Activated T-helper 2 cell treated with anti-CD3 and anti-CD28 coated beads, Interferon-gamma antibody, Interleukin-2, Interleukin-4, amounts not matched to agents 10 μg/mL and 5 μg/mL and 100 μg/mL, durations not matched to agents 14 hours and 24 hours and 36 hours (primary cell): ENCODE measurements around the gene SPRING1. TPM values are rescaled to one million over a fixed set of nuclear protein-coding genes. Genes with fewer than 3 reads are reported as not detected.

Source experiments
- DNase-seq: peaks from one replicate; pipeline ENCODE4 v3.0.0; 2021; ENCODE audit warnings: low spot score
- H3K27ac Mint-ChIP-seq: one replicate; pipeline ENCODE4 v1.8.0; 2021; ENCODE audit warnings: mixed read lengths
- H3K27me3 Mint-ChIP-seq: one replicate; pipeline ENCODE4 v1.8.0; 2021; ENCODE audit warnings: low read depth, mixed read lengths
- H3K36me3 Mint-ChIP-seq: one replicate; pipeline ENCODE4 v1.8.0; 2021; ENCODE audit warnings: low read depth, mixed read lengths
- H3K4me1 Mint-ChIP-seq: one replicate; pipeline ENCODE4 v1.8.0; 2021; ENCODE audit warnings: low read depth, mixed read lengths
- H3K4me3 Mint-ChIP-seq: one replicate; pipeline ENCODE4 v1.8.0; 2021; ENCODE audit warnings: low read depth, mild to moderate bottlenecking, moderate library complexity, mixed read lengths
- H3K9me3 Mint-ChIP-seq: one replicate; pipeline ENCODE4 v1.8.0; 2021; ENCODE audit warnings: mixed read lengths
- intact Hi-C: fragments of 100-400 bp; cut with micrococcal nuclease; formaldehyde crosslinking; loops from one replicate; pipeline ENCODE4 v1.15.1; 2023
- total RNA-seq: library from RNA; stranded (reverse); gene quantifications from 2 replicates; pipeline ENCODE4 v1.2.3, GENCODE V29; 2022

SPRING1 gene
- total RNA-seq, 1 donor from 2014 or later = 32.4 TPM

DNA sequence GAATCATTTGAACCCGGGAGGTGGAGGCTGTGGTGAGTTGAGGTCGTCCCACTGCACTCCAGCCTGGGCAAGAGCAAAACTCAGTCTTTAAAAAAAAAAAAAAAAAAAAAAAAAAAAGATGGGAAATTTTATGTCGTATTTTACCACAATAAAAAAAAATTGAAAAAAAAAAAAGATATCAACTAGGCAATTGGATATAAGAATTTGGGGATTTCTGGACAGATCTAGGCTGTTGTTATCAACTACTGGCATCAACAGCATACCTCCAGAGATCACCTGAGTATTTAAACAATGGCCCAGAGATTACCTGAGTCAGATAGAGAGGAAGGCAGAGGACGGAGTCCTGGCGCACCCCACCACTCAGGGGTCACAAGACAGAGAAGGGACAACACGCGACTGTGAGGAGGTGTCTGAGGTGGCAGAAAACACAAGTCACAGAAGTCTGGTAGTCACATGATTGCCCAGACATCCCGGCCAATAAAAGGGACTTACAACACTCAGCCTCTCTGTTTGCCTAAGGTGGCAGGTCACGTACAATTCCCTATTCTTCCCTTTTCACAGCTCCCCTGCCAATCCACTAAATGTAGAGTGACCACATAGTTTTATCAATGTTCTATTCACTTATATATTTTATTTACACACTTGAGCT lies 1.8 kb downstream of the SPRING1 start:
- DNase-seq = no peak
- H3K4me3 Mint-ChIP-seq = peak overlapping the region; percentile 87
- intact Hi-C loops = loop anchor here (10.0 kb wide), 1 partner anchor 399 kb away; no protein-coding TSS in a partner anchor
- H3K27me3 Mint-ChIP-seq = no peaks in the 10 kb centered on the region
- H3K27ac Mint-ChIP-seq = no peak overlapping the region
- H3K4me1 Mint-ChIP-seq = peaks cover 18% of the 10 kb centered on the region
- H3K9me3 Mint-ChIP-seq = no peaks in the 10 kb centered on the region
- peaks cover 18% of the 10 kb centered on the region for H3K36me3 Mint-ChIP-seq

DNA sequence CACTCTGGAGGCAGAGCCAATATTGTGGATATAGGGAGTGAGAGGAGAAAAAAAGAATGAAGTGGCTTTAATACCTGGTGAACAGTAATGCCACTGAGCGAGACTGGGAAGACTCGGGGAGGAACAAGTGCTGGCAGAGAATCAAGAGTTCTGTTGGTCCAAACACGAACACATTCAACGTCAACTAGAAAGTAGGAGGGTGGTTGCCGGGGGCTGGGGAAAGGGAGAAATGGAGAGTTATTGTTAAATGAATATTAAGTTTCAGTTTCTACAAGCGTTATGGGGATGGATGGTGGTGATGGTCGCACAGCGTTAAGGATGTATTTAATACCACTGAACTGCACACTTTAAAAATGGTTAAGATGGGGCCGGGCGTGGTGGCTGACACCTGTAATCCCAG lies 2.8 kb downstream of the SPRING1 start:
- H3K4me3 Mint-ChIP-seq = peak overlapping the region; percentile 40
- intact Hi-C loops = loop anchor here (10.0 kb wide), 1 partner anchor 400 kb away; no protein-coding TSS in a partner anchor
- no peak for DNase-seq

DNA sequence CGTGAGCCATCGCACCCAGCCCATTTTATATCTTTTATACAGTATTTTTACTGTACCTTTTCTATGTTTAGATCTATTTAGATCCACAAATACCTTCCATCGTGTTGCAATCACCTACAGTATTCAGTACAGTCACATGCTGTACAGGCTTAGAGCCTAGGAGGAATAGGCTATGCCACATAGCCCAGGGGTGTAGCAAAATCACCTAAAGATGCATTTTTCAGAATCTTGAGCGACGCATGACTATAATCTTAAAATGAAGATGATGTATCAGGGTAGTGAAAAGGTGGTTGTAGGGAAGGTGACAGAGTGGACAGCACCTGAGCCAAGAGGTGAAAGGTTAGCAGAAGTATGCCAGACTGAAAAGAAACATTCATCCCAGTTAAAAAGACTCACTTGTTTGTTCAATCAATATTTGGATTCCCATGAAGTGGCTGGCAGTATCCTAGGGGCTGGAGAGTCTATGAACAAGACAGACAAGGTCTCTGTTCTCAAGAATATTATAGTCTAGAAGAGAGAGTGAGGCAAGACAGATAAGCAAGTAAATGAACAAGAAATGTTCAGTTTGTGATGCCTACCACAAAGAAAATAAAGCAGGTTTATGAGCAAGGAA lies 3.6 kb downstream of the SPRING1 start:
- Mint-ChIP-seq H3K9me3 (no peaks in the 10 kb centered on the region), H3K4me3 (peak overlapping the region; percentile 40)

More for the DNA sequence above, 2.8 kb downstream of the SPRING1 start:
- Mint-ChIP-seq H3K4me1 (peaks cover 18% of the 10 kb centered on the region), H3K27ac (no peak overlapping the region), H3K36me3 (peaks cover 18% of the 10 kb centered on the region), H3K9me3 (no peaks in the 10 kb centered on the region), H3K27me3 (no peaks in the 10 kb centered on the region)

DNA sequence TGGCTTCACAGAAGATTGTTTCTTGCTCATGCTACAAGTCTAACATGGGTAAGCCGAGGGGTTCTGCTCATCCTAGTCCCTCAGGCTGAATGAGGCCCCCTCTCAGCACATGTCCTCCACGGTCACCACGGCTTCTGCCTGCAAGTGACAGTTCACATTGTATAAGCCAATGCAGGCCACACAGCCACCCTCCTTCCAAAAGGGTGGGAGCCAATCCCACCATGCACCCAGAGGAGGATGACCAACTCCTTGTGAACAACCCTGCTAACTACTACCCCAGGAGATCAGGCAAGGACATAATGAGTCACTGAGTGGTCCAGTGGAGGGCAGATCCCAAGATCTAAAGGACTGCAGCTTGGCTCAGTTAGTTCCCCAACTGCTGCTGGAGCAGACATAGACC lies 6.1 kb downstream of the SPRING1 start:
- intact Hi-C loops = loop anchor here (10.0 kb wide), 1 partner anchor 403 kb away; no protein-coding TSS in a partner anchor
- H3K9me3 Mint-ChIP-seq = no peaks in the 10 kb centered on the region
- H3K36me3 Mint-ChIP-seq = peaks cover 25% of the 10 kb centered on the region
- H3K27me3 Mint-ChIP-seq = no peaks in the 10 kb centered on the region
- H3K27ac Mint-ChIP-seq = no peak overlapping the region
- peaks cover 15% of the 10 kb centered on the region for H3K4me1 Mint-ChIP-seq
- no peak for DNase-seq
- H3K4me3 Mint-ChIP-seq = no peak overlapping the region

More for the DNA sequence above, 3.6 kb downstream of the SPRING1 start:
- Mint-ChIP-seq H3K36me3 (peaks cover 22% of the 10 kb centered on the region), H3K4me1 (peaks cover 18% of the 10 kb centered on the region), H3K27ac (no peak overlapping the region), H3K27me3 (no peaks in the 10 kb centered on the region)
- intact Hi-C loops = loop anchor here (10.0 kb wide), 1 partner anchor 401 kb away; no protein-coding TSS in a partner anchor
- no peak for DNase-seq

DNA sequence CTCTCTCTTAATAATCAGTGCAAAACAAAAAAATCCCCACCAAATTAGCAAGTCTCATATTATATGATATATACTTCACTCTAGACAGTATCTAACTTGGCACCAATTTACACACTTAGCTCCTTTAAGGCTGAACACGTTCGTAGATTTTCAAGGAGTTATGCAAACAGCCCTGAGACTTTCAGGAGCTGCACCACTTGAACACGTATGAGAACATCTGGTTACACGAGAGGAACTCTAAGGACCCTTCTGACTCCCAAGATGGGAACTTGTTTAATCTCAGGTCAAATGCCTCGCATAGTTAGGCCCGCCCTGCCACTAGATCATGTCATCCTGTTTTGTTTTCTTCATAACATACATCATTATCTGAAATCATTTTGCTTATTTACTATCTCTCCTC lies 10.0 kb downstream of the SPRING1 start:
- no peaks in the 10 kb centered on the region for H3K9me3 Mint-ChIP-seq
- H3K4me1 Mint-ChIP-seq = no peaks in the 10 kb centered on the region
- no peak overlapping the region for H3K27ac Mint-ChIP-seq

DNA sequence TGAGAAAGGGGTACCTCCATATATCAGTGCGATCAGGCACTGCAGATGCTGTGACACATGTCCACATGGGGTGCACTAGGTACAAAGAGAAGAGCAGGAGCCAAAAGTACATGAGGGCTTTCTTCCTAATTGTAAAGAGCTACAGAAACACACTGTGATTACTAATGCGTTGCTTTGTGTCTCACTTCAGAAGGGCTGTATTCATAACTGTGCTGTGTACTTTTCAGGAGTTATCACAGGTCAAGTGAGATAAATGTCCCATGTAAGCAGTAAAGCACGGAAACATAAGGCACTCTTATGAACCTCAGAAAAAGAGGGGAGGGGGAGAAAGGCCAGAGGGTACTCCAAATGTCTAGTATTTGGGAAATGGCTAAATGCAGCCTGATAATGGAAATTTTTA lies 10.6 kb downstream of the SPRING1 start:
- intact Hi-C loops = no loop called here
- H3K9me3 Mint-ChIP-seq = no peaks in the 10 kb centered on the region
- peaks cover 5% of the 10 kb centered on the region for H3K4me1 Mint-ChIP-seq
- peaks cover 15% of the 10 kb centered on the region for H3K36me3 Mint-ChIP-seq
- H3K27ac Mint-ChIP-seq = no peak overlapping the region
- no peaks in the 10 kb centered on the region for H3K27me3 Mint-ChIP-seq
- H3K4me3 Mint-ChIP-seq = no peak overlapping the region
- DNase-seq = no peak

More for the DNA sequence above, 10.0 kb downstream of the SPRING1 start:
- DNase-seq = no peak
- Mint-ChIP-seq H3K36me3 (peaks cover 12% of the 10 kb centered on the region), H3K4me3 (no peak overlapping the region), H3K27me3 (no peaks in the 10 kb centered on the region)
- intact Hi-C loops = no loop called here

DNA sequence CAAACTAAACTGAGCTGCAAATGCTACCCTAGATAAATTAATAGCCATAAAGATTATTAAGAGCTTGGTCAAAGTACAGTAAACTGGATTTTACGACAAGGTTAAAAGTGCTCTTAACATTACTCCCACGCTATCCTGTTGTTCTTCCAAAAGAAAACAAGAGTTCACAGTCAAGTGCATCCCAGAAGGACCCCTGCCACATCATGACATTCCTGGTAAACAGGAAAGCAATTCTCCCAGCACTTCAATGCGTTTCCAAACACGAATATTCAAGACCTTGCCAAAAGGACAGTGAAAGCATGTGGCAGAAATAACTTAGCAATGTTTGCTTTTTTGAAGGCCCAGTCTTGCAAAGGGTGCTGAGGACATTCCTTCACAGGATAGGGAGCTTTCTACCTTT lies 11.2 kb downstream of the SPRING1 start:
- H3K4me1 Mint-ChIP-seq = peaks cover 6% of the 10 kb centered on the region
- H3K27ac Mint-ChIP-seq = no peak overlapping the region
- H3K27me3 Mint-ChIP-seq = no peaks in the 10 kb centered on the region
- H3K36me3 Mint-ChIP-seq = peaks cover 21% of the 10 kb centered on the region
- H3K4me3 Mint-ChIP-seq = no peak overlapping the region
- no peak for DNase-seq
- intact Hi-C loops = no loop called here
- no peaks in the 10 kb centered on the region for H3K9me3 Mint-ChIP-seq

DNA sequence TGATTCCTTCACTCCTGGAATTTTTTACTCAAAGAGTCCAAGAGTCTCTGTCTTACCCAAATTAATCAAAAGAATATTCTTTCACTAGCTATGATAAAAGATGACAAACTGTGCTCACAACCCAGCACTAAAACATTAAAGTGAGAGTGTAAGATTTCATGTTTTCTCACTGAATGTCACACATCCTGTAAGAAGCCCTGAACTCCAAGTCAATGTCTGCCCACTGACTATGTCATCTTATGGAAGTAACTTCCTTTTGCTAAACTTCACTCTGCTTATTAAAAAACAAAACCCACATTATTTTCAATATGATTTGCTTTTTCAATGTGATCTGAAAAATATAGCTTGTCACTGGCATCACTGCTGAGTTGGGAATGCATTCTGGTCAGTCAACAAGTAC lies 15.6 kb downstream of the SPRING1 start:
- H3K36me3 Mint-ChIP-seq = peaks cover 33% of the 10 kb centered on the region
- no peaks in the 10 kb centered on the region for H3K9me3 Mint-ChIP-seq
- no peaks in the 10 kb centered on the region for H3K27me3 Mint-ChIP-seq
- intact Hi-C loops = no loop called here
- H3K4me1 Mint-ChIP-seq = peaks cover 11% of the 10 kb centered on the region
- H3K27ac Mint-ChIP-seq = no peak overlapping the region
- H3K4me3 Mint-ChIP-seq = no peak overlapping the region
- DNase-seq = no peak

DNA sequence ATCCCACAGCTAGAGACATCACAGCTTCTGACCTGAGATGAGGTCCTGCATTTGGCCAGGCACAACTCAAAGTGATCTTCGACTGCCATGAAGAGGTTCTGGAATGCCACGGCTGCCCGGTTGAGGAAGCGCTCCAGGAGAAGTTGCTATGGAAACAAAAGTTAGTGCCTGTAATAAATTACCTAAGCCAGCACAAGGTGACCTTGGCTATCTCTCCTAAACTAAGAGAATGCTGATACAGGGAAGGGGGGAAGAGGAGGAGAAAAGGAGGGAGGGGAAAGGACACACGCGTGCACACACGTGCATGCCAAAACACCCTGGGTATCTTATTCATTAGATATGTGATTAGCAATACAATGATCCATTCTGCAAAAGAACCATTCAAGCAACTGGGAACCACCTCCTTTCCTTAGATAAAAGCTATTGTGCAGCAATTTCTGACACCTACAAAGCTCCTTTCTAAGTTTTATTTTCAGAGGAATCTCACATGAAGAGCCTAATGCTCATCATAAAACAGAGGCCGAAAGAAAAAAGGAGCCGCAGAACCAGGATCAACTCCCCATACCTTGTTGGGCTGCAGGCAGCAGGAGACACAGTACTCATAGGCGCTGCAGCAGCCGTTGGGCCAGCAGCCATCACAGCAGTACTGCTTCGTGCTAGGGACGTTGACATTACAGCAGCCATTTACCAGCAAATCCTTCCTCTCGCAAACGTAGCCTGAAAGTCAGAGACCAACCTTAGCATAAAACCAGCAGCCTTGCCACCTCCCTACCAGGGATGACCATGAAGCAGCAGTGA lies 17.9 kb downstream of the SPRING1 start:
- Mint-ChIP-seq H3K27me3 (no peaks in the 10 kb centered on the region), H3K4me1 (peaks cover 11% of the 10 kb centered on the region), H3K36me3 (peaks cover 49% of the 10 kb centered on the region), H3K9me3 (no peaks in the 10 kb centered on the region), H3K27ac (no peak overlapping the region), H3K4me3 (no peak overlapping the region)
- no peak for DNase-seq
- intact Hi-C loops = no loop called here

DNA sequence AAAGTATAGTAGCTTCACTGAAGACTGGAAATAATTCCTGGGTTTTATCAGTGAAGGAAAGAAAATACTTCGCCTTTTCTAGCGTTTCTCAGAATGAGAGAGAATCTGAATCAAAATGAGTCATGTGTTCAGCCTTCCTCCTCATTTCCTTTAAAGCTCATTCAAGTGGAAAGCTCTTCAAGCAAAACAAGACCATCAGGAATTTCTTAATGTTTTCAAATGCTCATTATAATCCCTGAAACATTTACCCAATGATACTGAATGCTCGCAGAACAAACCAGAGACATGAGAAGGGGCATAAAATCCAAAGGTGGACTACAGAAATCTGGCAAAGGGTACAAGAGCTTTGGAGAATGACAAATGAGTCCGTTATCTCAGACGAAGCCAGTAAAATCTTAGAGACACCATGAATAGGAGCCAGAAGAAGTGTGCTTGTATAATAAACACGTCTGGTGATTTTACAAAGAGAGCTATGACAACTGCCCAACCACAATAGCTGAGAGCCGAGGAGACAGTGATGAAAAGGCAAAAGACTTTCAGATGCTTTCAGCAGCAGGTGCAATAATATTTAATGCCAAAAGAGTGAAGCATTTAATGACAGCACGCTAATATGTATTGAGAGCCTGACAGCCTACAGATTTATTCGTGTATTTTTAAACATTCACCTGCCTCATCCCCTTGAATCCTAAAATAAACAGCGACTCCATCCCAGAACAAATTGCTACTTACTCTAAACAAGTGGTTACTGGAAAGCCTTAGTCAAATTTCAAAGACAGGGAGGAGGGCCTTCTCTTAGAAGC lies 19.0 kb downstream of the SPRING1 start:
- no peak for DNase-seq
- Mint-ChIP-seq H3K9me3 (no peaks in the 10 kb centered on the region), H3K4me1 (peaks cover 11% of the 10 kb centered on the region), H3K27ac (no peak overlapping the region), H3K27me3 (no peaks in the 10 kb centered on the region), H3K36me3 (peaks cover 49% of the 10 kb centered on the region), H3K4me3 (no peak overlapping the region)
- intact Hi-C loops = no loop called here

DNA sequence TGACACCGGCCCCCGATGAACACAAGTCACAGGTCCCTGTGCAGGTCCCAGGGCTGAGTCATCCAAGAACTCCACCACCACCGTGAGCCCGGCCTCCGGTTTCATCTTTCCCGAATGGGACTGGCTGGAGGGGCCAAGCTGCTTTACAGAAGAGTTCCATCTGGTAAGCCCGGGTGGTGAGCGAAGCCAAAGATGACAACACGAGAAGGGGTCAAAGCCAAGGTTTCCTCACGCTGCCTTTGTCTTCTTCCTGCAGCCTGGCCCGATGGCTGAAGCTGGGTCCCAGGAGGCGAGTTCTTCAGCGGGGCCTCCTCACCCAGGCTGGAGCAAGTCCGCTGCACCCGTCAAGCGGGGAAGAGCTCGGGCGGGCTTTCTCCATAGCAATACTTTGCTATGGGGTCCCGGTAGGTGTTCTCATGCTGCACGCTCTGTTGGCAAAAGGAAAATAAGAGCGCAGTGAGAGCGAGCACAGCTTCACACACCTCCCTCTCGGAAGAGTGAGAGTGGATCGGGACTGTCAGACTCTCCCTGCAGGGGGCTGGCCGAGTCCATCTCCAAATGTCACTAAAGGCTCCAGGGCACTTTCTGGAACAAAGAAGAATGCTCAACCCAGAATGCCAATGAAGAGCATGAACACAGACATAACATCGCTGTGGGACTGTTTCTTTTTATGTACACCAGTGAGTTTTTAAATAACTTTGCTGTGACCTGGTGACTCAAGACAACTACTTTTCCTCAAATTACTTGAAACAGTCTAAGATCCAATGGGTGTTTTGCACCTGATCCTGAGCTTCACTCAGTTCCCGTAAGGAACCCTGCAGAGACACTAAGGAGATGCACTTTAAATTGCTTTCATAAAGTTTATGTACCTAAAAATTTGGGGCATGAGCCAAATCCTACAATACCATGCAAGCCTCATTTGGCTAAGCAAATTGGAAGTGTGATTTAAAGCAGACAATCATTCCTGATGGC lies 20.1 kb downstream of the SPRING1 start:
- H3K4me3 Mint-ChIP-seq = no peak overlapping the region
- H3K27me3 Mint-ChIP-seq = no peaks in the 10 kb centered on the region
- H3K4me1 Mint-ChIP-seq = peaks cover 11% of the 10 kb centered on the region
- intact Hi-C loops = no loop called here
- H3K9me3 Mint-ChIP-seq = no peaks in the 10 kb centered on the region
- H3K27ac Mint-ChIP-seq = no peak overlapping the region
- peaks cover 48% of the 10 kb centered on the region for H3K36me3 Mint-ChIP-seq
- DNase-seq = no peak
